Fibroblast of the aortic adventitia (primary cell): Measurements from ENCODE around the gene SEMA3D. TPM values are rescaled to one million over a fixed set of nuclear protein-coding genes. Genes with fewer than 3 reads are reported as not detected.

ENCODE experiments used
- DNase-seq: peaks from one replicate; pipeline ENCODE4 v3.0.0-alpha.2; 2010; ENCODE audit warnings: low read depth
- H3K4me3 ChIP-seq: 2 replicates; pipeline ENCODE4 v1.5.1; 2011; ENCODE audit warnings: low read depth, mild to moderate bottlenecking, control low read depth, low read length, moderate library complexity
- total RNA-seq: library from RNA; depleted of rRNA; stranded (reverse); fragments of >200 nt; gene quantifications from 2 replicates; pipeline ENCODE4 v1.2.3, GENCODE V29; 2012; ENCODE audit warnings: low replicate concordance
- TF ChIP-seq, protein P1 (sequence below): IDR thresholded peaks from 2 replicates; pipeline ENCODE4 v1.5.1; 2011; ENCODE audit warnings: mild to moderate bottlenecking, low read length, control low read depth, inconsistent platforms; ENCODE audit not compliant: insufficient read depth

Gene SEMA3D
- total RNA-seq, 1 donor: 51.2 TPM

DNA sequence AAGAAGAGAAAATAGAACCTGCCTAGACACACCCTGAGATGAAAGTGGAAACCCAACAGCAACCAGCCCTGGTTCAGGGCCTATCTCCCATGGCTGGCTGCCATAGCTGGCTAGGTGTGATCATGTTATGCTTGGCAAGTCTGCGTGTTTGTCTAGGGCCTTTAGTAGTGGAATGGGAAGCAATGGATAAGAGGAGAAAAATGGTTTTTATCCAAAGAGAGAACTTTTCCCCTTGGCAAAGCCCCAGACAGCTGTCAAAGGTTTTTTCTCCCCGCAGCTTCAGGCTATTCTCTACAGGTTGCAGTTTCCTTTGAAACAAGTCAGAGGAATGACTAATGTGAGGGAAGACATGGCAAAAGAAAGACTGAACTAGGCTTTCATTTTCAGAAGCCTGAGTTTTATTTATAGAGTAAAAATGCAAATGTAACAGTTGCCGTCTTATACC, 161.5 kb downstream of the SEMA3D start:
- peak; percentile 66 for DNase-seq
- TF ChIP-seq, protein P1, sequence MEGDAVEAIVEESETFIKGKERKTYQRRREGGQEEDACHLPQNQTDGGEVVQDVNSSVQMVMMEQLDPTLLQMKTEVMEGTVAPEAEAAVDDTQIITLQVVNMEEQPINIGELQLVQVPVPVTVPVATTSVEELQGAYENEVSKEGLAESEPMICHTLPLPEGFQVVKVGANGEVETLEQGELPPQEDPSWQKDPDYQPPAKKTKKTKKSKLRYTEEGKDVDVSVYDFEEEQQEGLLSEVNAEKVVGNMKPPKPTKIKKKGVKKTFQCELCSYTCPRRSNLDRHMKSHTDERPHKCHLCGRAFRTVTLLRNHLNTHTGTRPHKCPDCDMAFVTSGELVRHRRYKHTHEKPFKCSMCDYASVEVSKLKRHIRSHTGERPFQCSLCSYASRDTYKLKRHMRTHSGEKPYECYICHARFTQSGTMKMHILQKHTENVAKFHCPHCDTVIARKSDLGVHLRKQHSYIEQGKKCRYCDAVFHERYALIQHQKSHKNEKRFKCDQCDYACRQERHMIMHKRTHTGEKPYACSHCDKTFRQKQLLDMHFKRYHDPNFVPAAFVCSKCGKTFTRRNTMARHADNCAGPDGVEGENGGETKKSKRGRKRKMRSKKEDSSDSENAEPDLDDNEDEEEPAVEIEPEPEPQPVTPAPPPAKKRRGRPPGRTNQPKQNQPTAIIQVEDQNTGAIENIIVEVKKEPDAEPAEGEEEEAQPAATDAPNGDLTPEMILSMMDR: no peak
- H3K4me3 ChIP-seq: no peak overlapping the region

DNA sequence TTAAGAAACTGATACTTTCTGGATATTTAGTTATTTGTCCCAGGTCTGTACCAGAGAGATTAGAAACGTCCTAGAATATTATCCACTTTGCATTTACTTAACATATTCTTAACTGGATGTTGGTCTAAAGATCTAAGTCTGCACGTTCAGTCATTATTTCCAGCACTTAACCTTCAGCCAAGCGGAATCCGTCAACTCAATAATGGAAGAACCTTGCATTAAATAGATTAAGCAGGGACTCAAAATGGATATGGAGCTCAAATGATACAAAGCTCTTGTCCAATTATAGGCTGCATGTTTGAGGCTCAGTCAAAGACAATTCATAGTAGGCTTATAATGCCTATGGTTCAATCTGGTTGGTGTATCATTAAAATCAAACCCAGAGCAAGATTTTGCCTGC, 162.9 kb downstream of the SEMA3D start:
- no peak for DNase-seq
- no peak overlapping the region for H3K4me3 ChIP-seq
- TF ChIP-seq, protein P1: no peak

DNA sequence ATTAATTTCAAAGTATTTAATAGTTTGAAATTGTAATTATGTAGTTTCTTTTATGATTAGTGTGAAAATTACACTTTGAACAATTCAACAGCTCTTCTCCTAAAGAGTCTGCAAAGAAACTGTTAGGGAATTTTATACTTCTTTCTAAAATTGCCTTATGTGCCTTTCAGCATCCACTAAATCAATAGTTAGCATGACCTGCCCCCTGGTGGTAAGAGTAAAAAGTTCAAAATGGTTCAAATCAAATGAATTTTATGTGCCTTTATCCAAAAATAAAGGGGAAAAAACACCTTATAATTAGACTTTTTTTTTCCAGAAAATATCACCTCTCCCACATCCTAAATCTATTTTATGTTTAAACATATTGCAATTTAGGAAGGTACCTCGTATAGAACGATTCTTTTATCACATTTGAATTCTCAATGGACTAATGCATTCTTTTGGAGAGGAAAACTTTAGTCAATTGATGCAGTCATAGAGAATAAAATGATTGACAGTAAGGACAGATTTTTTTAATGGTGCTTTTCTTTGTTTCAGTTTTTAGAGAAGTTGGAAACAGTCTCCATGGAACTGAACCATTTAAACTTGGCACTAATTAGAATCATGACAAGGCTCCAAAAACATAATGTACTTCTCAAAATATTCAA, 163.7 kb downstream of the SEMA3D start:
- peak; percentile 76 for DNase-seq
- TF ChIP-seq, protein P1: peak; percentile 54
- H3K4me3 ChIP-seq: no peak overlapping the region

DNA sequence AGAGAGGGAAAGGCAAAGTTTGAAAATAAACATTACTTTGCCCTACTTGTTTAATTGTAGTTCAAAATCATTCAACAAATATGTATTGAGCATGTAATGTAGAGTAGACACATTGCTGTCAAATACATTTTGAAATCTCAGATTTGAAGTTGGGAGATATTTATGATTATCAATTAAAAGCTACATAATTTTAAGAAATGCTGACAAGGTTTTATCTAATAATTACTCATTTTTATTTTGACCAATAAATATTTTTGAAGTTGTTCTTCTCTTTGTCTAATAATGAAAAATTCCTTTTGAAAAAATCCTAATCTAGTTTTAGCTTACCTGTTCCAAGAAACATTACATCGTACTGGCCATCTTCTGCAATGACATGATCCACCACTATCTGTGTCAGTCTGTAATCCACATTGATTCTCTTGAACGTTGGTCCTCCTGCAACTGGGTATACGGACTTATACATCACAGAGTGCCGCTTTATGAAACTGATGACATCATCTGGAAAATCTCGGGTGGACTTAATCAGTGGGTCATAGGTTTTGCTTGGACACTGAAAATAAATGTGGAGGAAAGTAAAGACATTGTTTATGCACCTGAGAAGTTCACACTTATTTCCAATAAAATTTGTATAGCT, 164.7 kb downstream of the SEMA3D start:
- no peak for DNase-seq
- no peak overlapping the region for H3K4me3 ChIP-seq
- TF ChIP-seq, protein P1: no peak

DNA sequence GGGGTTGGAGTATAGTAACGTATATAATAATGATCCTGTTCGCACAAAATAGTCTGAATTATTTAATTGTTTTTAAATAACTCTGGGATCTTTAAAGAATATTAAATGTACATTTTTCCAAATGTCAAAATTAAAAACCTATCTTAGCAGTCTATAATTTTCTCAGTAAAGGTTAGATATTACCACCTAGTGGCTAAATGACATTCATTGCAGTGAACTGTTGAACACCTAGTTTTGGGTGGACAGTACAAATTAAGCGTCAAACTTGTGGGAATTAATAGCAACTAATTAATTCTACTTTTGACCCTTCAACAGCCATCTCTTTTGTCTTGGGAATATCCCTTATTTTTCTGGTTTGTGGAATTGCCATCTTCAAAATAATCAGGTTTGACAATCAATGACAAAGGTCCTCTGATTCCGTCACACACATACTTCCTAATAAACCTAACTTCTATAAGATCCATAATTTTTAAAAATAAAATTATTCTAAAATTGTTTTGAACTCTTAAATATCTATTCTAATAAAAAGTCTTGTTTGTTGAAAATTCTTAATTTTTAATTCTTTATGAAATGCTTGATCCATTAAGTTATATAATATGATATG, 165.7 kb downstream of the SEMA3D start:
- peak; percentile 28 for DNase-seq
- TF ChIP-seq, protein P1: peak; percentile 51
- H3K4me3 ChIP-seq: no peak overlapping the region

DNA sequence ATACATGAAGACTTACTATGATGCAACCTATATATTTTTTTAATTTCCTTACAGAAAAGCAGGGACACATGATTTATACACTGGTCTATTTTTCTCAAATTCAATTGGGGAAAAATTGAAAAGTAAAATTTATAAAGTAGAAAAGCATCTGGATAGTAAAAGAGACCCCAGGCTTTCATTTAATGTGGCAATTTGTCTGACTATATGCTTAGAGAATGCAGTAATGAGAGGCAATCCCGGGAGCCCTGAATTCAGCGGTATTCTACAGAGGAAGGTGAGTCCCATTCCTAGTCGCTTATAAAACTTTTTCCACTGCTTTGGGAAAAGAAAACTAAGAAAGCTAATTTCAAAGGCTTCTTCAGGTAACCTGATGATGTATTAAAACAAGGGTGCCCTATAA, 167.1 kb downstream of the SEMA3D start:
- DNase-seq: no peak
- no peak overlapping the region for H3K4me3 ChIP-seq
- TF ChIP-seq, protein P1: no peak
